Measurements from ENCODE around the gene HUS1. TPM values are rescaled to one million over a fixed set of nuclear protein-coding genes. Genes with fewer than 3 reads are reported as not detected.

The HUS1 gene
- total RNA-seq, 2 experiments from 2014 or later = 77.8 to 83.1 TPM

- Histone ChIP-seq H3K9me3 (ENCODE audit: control insufficient read depth in 1 of 2, insufficient read depth in 1 of 2, low read length in 2 of 2) (no peaks in the 10 kb centered on the region), H3K27me3 (ENCODE audit: control insufficient read depth in 1 of 2, insufficient read depth in 2 of 2, low read length in 2 of 2) (no peaks in the 10 kb centered on the region), H3K27ac (ENCODE audit: low read depth in 1 of 2, low read length in 2 of 2) (no peak overlapping the region), H3K4me3 (ENCODE audit: low read length) (no peak overlapping the region), H3K4me1 (ENCODE audit: insufficient read depth, low read length) (no peaks in the 10 kb centered on the region), H3K36me3 (ENCODE audit: insufficient read depth, low read length) (no peaks in the 10 kb centered on the region)
- no peak for TF ChIP-seq CTCF (IDR thresholded peaks at IDR 0.05)
- Mint-ChIP-seq H3K27me3 (no peaks in the 10 kb centered on the region), H3K27ac (no peak overlapping the region), H3K36me3 (ENCODE audit: low read depth) (no peaks in the 10 kb centered on the region), H3K4me3 (no peak overlapping the region), H3K4me1 (ENCODE audit: low read depth) (no peaks in the 10 kb centered on the region), H3K9me3 (no peaks in the 10 kb centered on the region)
- DNase-seq = no peak
- CTCF ChIA-PET = no interaction called here
- intact Hi-C loops (cut with DNase I, micrococcal nuclease) = loop anchor here (10.0 kb wide), 1 partner anchor 1223 kb away; no protein-coding TSS in a partner anchor
- no peak for ATAC-seq (ENCODE audit: poor library complexity)
- POLR2A ChIA-PET = no interaction called here
Measured at GRCh38 chr7:47942132-47942531, 37.3 kb downstream of the HUS1 start.

GRCh38 chr7:47941136-47941844 lies 38.1 kb downstream of the HUS1 start:
- no peak overlapping the region for H3K27ac Mint-ChIP-seq
- Histone ChIP-seq H3K36me3 (ENCODE audit: insufficient read depth, low read length) (no peaks in the 10 kb centered on the region), H3K9me3 (ENCODE audit: control insufficient read depth in 1 of 2, insufficient read depth in 1 of 2, low read length in 2 of 2) (no peaks in the 10 kb centered on the region), H3K4me3 (ENCODE audit: low read length) (no peak overlapping the region), H3K27me3 (ENCODE audit: control insufficient read depth in 1 of 2, insufficient read depth in 2 of 2, low read length in 2 of 2) (no peaks in the 10 kb centered on the region), H3K4me1 (ENCODE audit: insufficient read depth, low read length) (no peaks in the 10 kb centered on the region), H3K27ac (ENCODE audit: low read depth in 1 of 2, low read length in 2 of 2) (no peak overlapping the region)
- no peaks in the 10 kb centered on the region for H3K36me3 Mint-ChIP-seq (ENCODE audit: low read depth)
- H3K9me3 Mint-ChIP-seq = no peaks in the 10 kb centered on the region
- TF ChIP-seq CTCF (IDR thresholded peaks at IDR 0.05) = no peak
- no peak overlapping the region for H3K4me3 Mint-ChIP-seq
- CTCF ChIA-PET = interaction anchor here (1.2 kb wide), 1 partner anchor 168 kb away, joined by 3 read pairs; no protein-coding TSS in a partner anchor
- DNase-seq (peak in 2 of 14 experiments; percentile 19 to 41), ATAC-seq (ENCODE audit: poor library complexity) (no peak)
- POLR2A ChIA-PET = no interaction called here
- no peaks in the 10 kb centered on the region for H3K27me3 Mint-ChIP-seq
- H3K4me1 Mint-ChIP-seq (ENCODE audit: low read depth) = no peaks in the 10 kb centered on the region
- intact Hi-C loops (cut with DNase I, micrococcal nuclease) = loop anchor here (10.0 kb wide), 1 partner anchor 1224 kb away; no protein-coding TSS in a partner anchor

GRCh38 chr7:47940088-47941013 lies 39.1 kb downstream of the HUS1 start:
- H3K9me3 ChIP-seq (ENCODE audit: control insufficient read depth in 1 of 2, insufficient read depth in 1 of 2, low read length in 2 of 2) = no peaks in the 10 kb centered on the region
- intact Hi-C loops (cut with DNase I, micrococcal nuclease) = loop anchor here (10.0 kb wide), 1 partner anchor 1224 kb away; no protein-coding TSS in a partner anchor
- H3K27ac ChIP-seq (ENCODE audit: low read depth in 1 of 2, low read length in 2 of 2) = no peak overlapping the region
- ChIA-PET POLR2A (no interaction called here), CTCF (interaction anchor here (1.2 kb wide), 1 partner anchor 169 kb away, joined by 3 read pairs; no protein-coding TSS in a partner anchor)
- no peaks in the 10 kb centered on the region for H3K4me1 ChIP-seq (ENCODE audit: insufficient read depth, low read length)
- Mint-ChIP-seq H3K27ac (no peak overlapping the region), H3K36me3 (ENCODE audit: low read depth) (no peaks in the 10 kb centered on the region), H3K9me3 (no peaks in the 10 kb centered on the region), H3K27me3 (no peaks in the 10 kb centered on the region), H3K4me1 (ENCODE audit: low read depth) (no peaks in the 10 kb centered on the region), H3K4me3 (no peak overlapping the region)
- no peak for DNase-seq
- H3K27me3 ChIP-seq (ENCODE audit: control insufficient read depth in 1 of 2, insufficient read depth in 2 of 2, low read length in 2 of 2) = no peaks in the 10 kb centered on the region
- H3K36me3 ChIP-seq (ENCODE audit: insufficient read depth, low read length) = no peaks in the 10 kb centered on the region
- TF ChIP-seq CTCF (IDR thresholded peaks at IDR 0.05) = no peak
- no peak for ATAC-seq (ENCODE audit: poor library complexity)
- H3K4me3 ChIP-seq (ENCODE audit: low read length) = no peak overlapping the region

Data from CD4-positive, alpha-beta T cell (primary cell).